Gastroesophageal sphincter (tissue), 3 donors: Measurements from ENCODE around the gene TECPR2.

ENCODE experiments used
- CTCF ChIP-seq, 4 experiments: fragments of 200-600 bp in 2 of 4; fragments of 450-650 bp in 2 of 4; sonication (generic) in 1 of 4; IDR thresholded peaks; one replicate each; pipeline ENCODE4 v1.5.1; 2017 to 2019; ENCODE audit warnings: antibody characterized with exemption in 4 of 4, mild to moderate bottlenecking in 2 of 4, moderate library complexity in 2 of 4
- EP300 ChIP-seq: sonication (generic); formaldehyde crosslinking; IDR thresholded peaks from one replicate; pipeline ENCODE4 v1.6.1; 2017; ENCODE audit warnings: antibody characterized with exemption, mild to moderate bottlenecking
- POLR2A ChIP-seq, 2 donors: fragments of 450-650 bp; IDR thresholded peaks; one replicate each; pipeline ENCODE4 v1.6.1; 2017; ENCODE audit warnings: antibody characterized with exemption in 2 of 2, mild to moderate bottlenecking in 2 of 2, moderate library complexity in 1 of 2
- POLR2AphosphoS5 ChIP-seq: sonication (generic); formaldehyde crosslinking; IDR thresholded peaks from one replicate; pipeline ENCODE4 v1.6.1; 2017; ENCODE audit warnings: antibody characterized with exemption

- TF ChIP-seq POLR2AphosphoS5 (no peak), CTCF (IDR thresholded peaks at IDR 0.05) (no peak), POLR2A (IDR thresholded peaks at IDR 0.05) (no peak), EP300 (no peak)
These were observed 168.2 kb downstream of the TECPR2 start for GRCh38 chr14:102530828-102531478.
